Lower lobe of right lung (tissue), 2 donors: Measurements from ENCODE around the gene CD99. TPM values are rescaled to one million over a fixed set of nuclear protein-coding genes. Genes with fewer than 3 reads are reported as not detected.

ENCODE experiments used
- ATAC-seq, 2 donors: fragments of 200-7000 bp; cut with Tn5 transposase; one replicate each; pipeline ENCODE4 v1.9.1; 2020 to 2022; ENCODE audit warnings: mild to moderate bottlenecking in 2 of 2, moderate library complexity in 2 of 2
- DNase-seq: peaks from one replicate; pipeline ENCODE4 v3.0.0-alpha.2; 2020
- H3K27ac ChIP-seq: fragments of 200-600 bp; one replicate; pipeline ENCODE4 v1.8.0; 2022
- H3K27me3 ChIP-seq: fragments of 200-600 bp; one replicate; pipeline ENCODE4 v1.8.0; 2022; ENCODE audit warnings: low read depth
- H3K36me3 ChIP-seq: fragments of 200-600 bp; one replicate; pipeline ENCODE4 v1.8.0; 2022; ENCODE audit warnings: mild to moderate bottlenecking
- H3K4me1 ChIP-seq: fragments of 200-600 bp; one replicate; pipeline ENCODE4 v1.8.0; 2022
- H3K4me3 ChIP-seq: fragments of 200-600 bp; one replicate; pipeline ENCODE4 v1.8.0; 2022; ENCODE audit warnings: mild to moderate bottlenecking
- H3K9me3 ChIP-seq: fragments of 200-600 bp; one replicate; pipeline ENCODE4 v1.8.0; 2022
- intact Hi-C: fragments of 100-400 bp; cut with DNase I; formaldehyde crosslinking; loops from one replicate; pipeline ENCODE4 v1.11.0; 2022
- total RNA-seq: library from RNA; stranded (reverse); fragmentation: NEBNext Ultra II Directional; extraction: Animal tissue kit (Norgen Biotek cat#: 25700); gene quantifications from one replicate; pipeline ENCODE4 v1.2.1, GENCODE V29; 2021
- TF ChIP-seq, protein P1 (sequence below): fragments of 200-600 bp; IDR thresholded peaks from one replicate; pipeline ENCODE4 v1.8.0; 2022; ENCODE audit warnings: antibody characterized with exemption, mild to moderate bottlenecking
- donor health status: DM: no; HTN: yes; CAD: no; lungs with severe emphysema.

The CD99 gene
- total RNA-seq, 1 donor from 2014 or later = 249 TPM

- no peak for DNase-seq
These were observed 23.5 kb downstream of the CD99 start for GRCh38 chrX:2714551-2714950.

GRCh38 chrX:2715066-2715600, 24.0 kb downstream of the CD99 start:
- H3K27me3 ChIP-seq = no peaks in the 10 kb centered on the region
- TF ChIP-seq, protein P1, sequence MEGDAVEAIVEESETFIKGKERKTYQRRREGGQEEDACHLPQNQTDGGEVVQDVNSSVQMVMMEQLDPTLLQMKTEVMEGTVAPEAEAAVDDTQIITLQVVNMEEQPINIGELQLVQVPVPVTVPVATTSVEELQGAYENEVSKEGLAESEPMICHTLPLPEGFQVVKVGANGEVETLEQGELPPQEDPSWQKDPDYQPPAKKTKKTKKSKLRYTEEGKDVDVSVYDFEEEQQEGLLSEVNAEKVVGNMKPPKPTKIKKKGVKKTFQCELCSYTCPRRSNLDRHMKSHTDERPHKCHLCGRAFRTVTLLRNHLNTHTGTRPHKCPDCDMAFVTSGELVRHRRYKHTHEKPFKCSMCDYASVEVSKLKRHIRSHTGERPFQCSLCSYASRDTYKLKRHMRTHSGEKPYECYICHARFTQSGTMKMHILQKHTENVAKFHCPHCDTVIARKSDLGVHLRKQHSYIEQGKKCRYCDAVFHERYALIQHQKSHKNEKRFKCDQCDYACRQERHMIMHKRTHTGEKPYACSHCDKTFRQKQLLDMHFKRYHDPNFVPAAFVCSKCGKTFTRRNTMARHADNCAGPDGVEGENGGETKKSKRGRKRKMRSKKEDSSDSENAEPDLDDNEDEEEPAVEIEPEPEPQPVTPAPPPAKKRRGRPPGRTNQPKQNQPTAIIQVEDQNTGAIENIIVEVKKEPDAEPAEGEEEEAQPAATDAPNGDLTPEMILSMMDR = no peak
- H3K4me1 ChIP-seq = peaks cover 9% of the 10 kb centered on the region
- DNase-seq (no peak), ATAC-seq (no peak)
- H3K4me3 ChIP-seq = no peak overlapping the region
- H3K36me3 ChIP-seq = peaks cover 85% of the 10 kb centered on the region
- intact Hi-C loops = no loop called here
- H3K27ac ChIP-seq = no peak overlapping the region
- H3K9me3 ChIP-seq = no peaks in the 10 kb centered on the region

More at GRCh38 chrX:2714551-2714950, 23.5 kb downstream of the CD99 start:
- Histone ChIP-seq H3K4me3 (no peak overlapping the region), H3K36me3 (peaks cover 79% of the 10 kb centered on the region), H3K9me3 (no peaks in the 10 kb centered on the region), H3K27me3 (no peaks in the 10 kb centered on the region), H3K27ac (no peak overlapping the region), H3K4me1 (peaks cover 14% of the 10 kb centered on the region)
- ATAC-seq = no peak
- TF ChIP-seq, protein P1 = no peak
- intact Hi-C loops = no loop called here

DNA sequence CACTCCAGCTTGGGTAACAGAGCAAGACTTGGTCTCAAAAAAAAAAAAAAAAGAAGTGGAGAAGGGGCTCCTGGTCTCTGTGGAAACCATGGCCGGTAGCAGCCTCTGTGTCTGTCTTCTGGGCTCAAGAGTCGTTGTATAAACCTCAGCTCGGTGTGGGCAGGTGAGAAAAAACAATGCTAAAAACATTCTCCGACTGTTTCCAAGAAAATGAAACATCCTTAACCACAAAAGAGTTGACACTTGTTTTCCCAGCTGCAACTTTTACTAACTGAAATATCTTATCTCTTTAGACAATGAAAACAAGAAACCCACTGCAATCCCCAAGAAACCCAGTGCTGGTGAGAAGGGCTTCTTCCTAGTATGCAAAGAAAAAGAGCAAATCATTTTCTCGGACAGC, 26.2 kb downstream of the CD99 start:
- no peaks in the 10 kb centered on the region for H3K27me3 ChIP-seq

GRCh38 chrX:2718821-2719220, 27.7 kb downstream of the CD99 start:
- peaks cover 97% of the 10 kb centered on the region for H3K36me3 ChIP-seq
- no peak for ATAC-seq

More for the DNA sequence above, 26.2 kb downstream of the CD99 start:
- no peak for ATAC-seq
- DNase-seq = no peak
- Histone ChIP-seq H3K36me3 (peaks cover 97% of the 10 kb centered on the region), H3K9me3 (no peaks in the 10 kb centered on the region), H3K4me3 (no peak overlapping the region), H3K4me1 (no peaks in the 10 kb centered on the region), H3K27ac (no peak overlapping the region)
- intact Hi-C loops = no loop called here
- TF ChIP-seq, protein P1 = no peak

DNA sequence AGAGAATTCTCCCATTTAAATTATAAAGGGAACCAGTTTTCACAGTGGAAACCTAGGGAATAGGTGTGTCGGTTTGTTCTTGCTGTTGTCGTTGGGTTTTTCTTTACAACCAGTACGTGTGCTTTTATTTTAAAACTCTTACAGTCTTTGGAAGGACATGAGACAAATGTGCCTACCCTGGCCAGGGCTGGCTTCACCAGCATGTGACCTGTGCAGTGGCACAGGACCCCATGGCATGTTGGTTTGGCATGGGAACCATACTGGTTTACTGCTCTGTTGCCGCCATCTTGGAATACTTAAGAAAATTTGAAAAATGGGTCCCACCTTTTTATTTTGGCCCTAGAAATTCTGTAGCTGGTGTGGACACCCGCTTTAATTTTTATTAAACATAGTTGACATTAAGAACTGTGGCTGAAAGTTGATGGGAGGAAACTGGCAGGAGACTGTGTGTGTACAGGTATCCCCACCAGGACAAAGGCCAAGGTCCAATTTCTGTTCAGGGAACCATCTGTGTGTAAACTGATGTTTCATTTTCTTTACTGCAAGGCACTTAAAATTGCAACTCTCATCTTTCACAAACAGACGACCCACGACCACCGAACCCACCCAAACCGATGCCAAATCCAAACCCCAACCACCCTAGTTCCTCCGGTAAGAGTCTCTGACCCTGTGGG, 28.8 kb downstream of the CD99 start:
- H3K4me3 ChIP-seq = no peak overlapping the region
- ATAC-seq (no peak), DNase-seq (no peak)
- peaks cover 99% of the 10 kb centered on the region for H3K36me3 ChIP-seq
- H3K4me1 ChIP-seq = no peaks in the 10 kb centered on the region
- TF ChIP-seq, protein P1 = no peak
- no peaks in the 10 kb centered on the region for H3K27me3 ChIP-seq
- no peaks in the 10 kb centered on the region for H3K9me3 ChIP-seq
- intact Hi-C loops = no loop called here
- no peak overlapping the region for H3K27ac ChIP-seq

More at GRCh38 chrX:2718821-2719220, 27.7 kb downstream of the CD99 start:
- Histone ChIP-seq H3K4me1 (no peaks in the 10 kb centered on the region), H3K27ac (no peak overlapping the region), H3K4me3 (no peak overlapping the region), H3K9me3 (no peaks in the 10 kb centered on the region), H3K27me3 (no peaks in the 10 kb centered on the region)
- TF ChIP-seq, protein P1 = no peak
- intact Hi-C loops = no loop called here
- no peak for DNase-seq
